NCI-H345 treated with DMSO at 0.1 percent for 48 hours (cell line): ENCODE measurements around the gene JMJD7.

Source experiments
- DNase-seq: peaks from one replicate; lab custom pipeline; 2025; ENCODE audit not compliant: unreplicated experiment; lab: John Stamatoyannopoulos, UW

JMJD7 gene

GRCh38 chr15:41799488-41799805, 28.4 kb upstream of the JMJD7 start:
- DNase-seq, result no peak

- DNase-seq, result no peak
Observed at GRCh38 chr15:41801185-41801584, 26.7 kb upstream of the JMJD7 start.

- DNase-seq, result no peak
Observed at GRCh38 chr15:41801850-41802455, 25.9 kb upstream of the JMJD7 start.

- DNase-seq, result no peak
Observed at GRCh38 chr15:41804361-41804760, 23.5 kb upstream of the JMJD7 start.

- no peak for DNase-seq
Observed at GRCh38 chr15:41804916-41805666, 22.8 kb upstream of the JMJD7 start.

GRCh38 chr15:41805711-41806110, 22.2 kb upstream of the JMJD7 start:
- no peak for DNase-seq

- DNase-seq, result no peak
Observed at GRCh38 chr15:41806291-41807181, 21.4 kb upstream of the JMJD7 start.

- no peak for DNase-seq
Observed at GRCh38 chr15:41809121-41809520, 18.8 kb upstream of the JMJD7 start.

GRCh38 chr15:41809526-41810220, 18.2 kb upstream of the JMJD7 start:
- no peak for DNase-seq

- DNase-seq, result no peak
Observed at GRCh38 chr15:41810651-41811431, 17.1 kb upstream of the JMJD7 start.

GRCh38 chr15:41811432-41812195, 16.3 kb upstream of the JMJD7 start:
- DNase-seq, result no peak

GRCh38 chr15:41812820-41813375, 15.0 kb upstream of the JMJD7 start:
- DNase-seq, result no peak

- no peak for DNase-seq
Observed at GRCh38 chr15:41813426-41813825, 14.5 kb upstream of the JMJD7 start.

GRCh38 chr15:41814534-41814933, 13.4 kb upstream of the JMJD7 start:
- no peak for DNase-seq

GRCh38 chr15:41816788-41817187, 11.1 kb upstream of the JMJD7 start:
- DNase-seq, result no peak

GRCh38 chr15:41817327-41817726, 10.6 kb upstream of the JMJD7 start:
- DNase-seq, result no peak

GRCh38 chr15:41817781-41818180, 10.1 kb upstream of the JMJD7 start:
- DNase-seq, result no peak

GRCh38 chr15:41819455-41820050, 8.3 kb upstream of the JMJD7 start:
- no peak for DNase-seq

GRCh38 chr15:41820791-41821423, 7.0 kb upstream of the JMJD7 start:
- no peak for DNase-seq
